Measurements from ENCODE around the gene CANT1.
"Not testable (repeated sequence)": the region's sequence is repeated elsewhere in the genome, so short reads cannot be mapped to it uniquely, and the experiment has no call there.

Gene CANT1

GRCh38 chr17:79043191-79043930 lies 33.8 kb upstream of the CANT1 start:
- DNase-seq, result no peak

- DNase-seq, result peak; percentile 76
Observed at GRCh38 chr17:79042421-79043190, 33.0 kb upstream of the CANT1 start.

GRCh38 chr17:79041723-79042420 lies 32.3 kb upstream of the CANT1 start:
- no peak for DNase-seq

- no peak for DNase-seq
Observed at GRCh38 chr17:79041041-79041570, 31.5 kb upstream of the CANT1 start.

- no peak for DNase-seq
Observed at GRCh38 chr17:79039886-79040285, 30.3 kb upstream of the CANT1 start.

- no peak for DNase-seq
Observed at GRCh38 chr17:79039171-79039570, 29.6 kb upstream of the CANT1 start.

- DNase-seq, result no peak
Observed at GRCh38 chr17:79038545-79039135, 29.1 kb upstream of the CANT1 start.

- no peak for DNase-seq
Observed at GRCh38 chr17:79036596-79036995, 27.0 kb upstream of the CANT1 start.

GRCh38 chr17:79036181-79036580 lies 26.6 kb upstream of the CANT1 start:
- no peak for DNase-seq

GRCh38 chr17:79035686-79036085 lies 26.1 kb upstream of the CANT1 start:
- DNase-seq, result no peak

GRCh38 chr17:79034931-79035485 lies 25.4 kb upstream of the CANT1 start:
- DNase-seq, result no peak

GRCh38 chr17:79033741-79034501 lies 24.4 kb upstream of the CANT1 start:
- DNase-seq, result no peak

GRCh38 chr17:79033046-79033616 lies 23.6 kb upstream of the CANT1 start:
- no peak for DNase-seq

GRCh38 chr17:79031996-79032875 lies 22.7 kb upstream of the CANT1 start:
- DNase-seq, result no peak

- DNase-seq, result not testable (repeated sequence)
Observed at GRCh38 chr17:79030636-79031035, 21.1 kb upstream of the CANT1 start.

- DNase-seq, result no peak
Observed at GRCh38 chr17:79029327-79030009, 19.9 kb upstream of the CANT1 start.

- peak; percentile 28 for DNase-seq
Observed at GRCh38 chr17:79028496-79029326, 19.1 kb upstream of the CANT1 start.

GRCh38 chr17:79027925-79028491 lies 18.4 kb upstream of the CANT1 start:
- no peak for DNase-seq
